HAP-1 (cell line): ENCODE measurements around the gene SIPA1L3.

Experiments used
- DNase-seq, 2 experiments: peaks; one replicate each; pipeline ENCODE4 v3.0.0-alpha.2; 2016 to 2020; ENCODE audit warnings: low spot score in 2 of 2
- H3K27me3 ChIP-seq: fragments of 250-450 bp; sonication (Bioruptor Pico); 2 replicates; pipeline ENCODE4 v1.5.1; 2020; ENCODE audit warnings: low read depth, mild to moderate bottlenecking, moderate library complexity
- H3K36me3 ChIP-seq: fragments of 250-450 bp; sonication (Bioruptor Pico); replicated peaks from 2 replicates; pipeline ENCODE4 v1.5.1; 2020; ENCODE audit warnings: mild to moderate bottlenecking
- H3K4me1 ChIP-seq: fragments of 250-450 bp; sonication (Bioruptor Pico); 2 replicates; pipeline ENCODE4 v1.5.1; 2020; ENCODE audit warnings: mild to moderate bottlenecking
- H3K4me3 ChIP-seq: fragments of 250-450 bp; sonication (Bioruptor Pico); 2 replicates; pipeline ENCODE4 v1.5.1; 2020; ENCODE audit warnings: mild to moderate bottlenecking, moderate library complexity
- H3K9me3 ChIP-seq: fragments of 250-450 bp; sonication (Bioruptor Pico); 2 replicates; pipeline ENCODE4 v1.5.1; 2020; ENCODE audit warnings: mild to moderate bottlenecking, moderate library complexity
- in situ Hi-C: fragments of 300-500 bp; cut with MboI; formaldehyde crosslinking; loops from 3 replicates; pipeline ENCODE4 v1.14.3; 2020; ENCODE audit warnings: low sequenced_read_pairs, inconsistent platforms, mixed read lengths

The SIPA1L3 gene

DNA sequence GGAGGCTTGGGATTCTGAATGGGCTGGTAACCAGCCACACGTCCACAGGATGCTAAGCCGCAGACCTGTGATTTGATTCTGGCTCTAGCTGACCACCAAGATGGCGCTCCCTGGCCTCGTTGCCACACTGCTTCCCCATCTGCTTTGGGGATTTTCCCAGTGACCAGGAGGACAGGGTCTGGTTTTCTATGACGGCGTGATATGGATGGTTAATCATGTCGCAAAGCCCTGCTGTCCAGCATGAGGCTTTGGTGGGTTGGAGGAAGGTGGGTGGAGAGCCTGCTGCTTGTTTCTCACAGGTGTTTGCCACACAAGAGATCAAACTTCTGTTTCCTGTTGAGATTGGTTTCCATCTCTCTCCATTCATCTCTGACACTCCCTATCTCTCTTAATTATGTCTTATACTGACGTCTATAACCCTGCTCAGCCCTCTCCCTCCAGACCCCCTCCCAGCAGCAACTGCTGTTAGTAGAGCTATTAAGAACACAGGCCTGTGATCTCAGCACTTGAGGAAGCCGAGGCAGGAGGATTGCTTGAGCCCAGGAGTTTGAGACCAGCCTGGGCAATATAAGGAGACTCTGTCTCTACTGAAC lies 102.7 kb downstream of the SIPA1L3 start:
- DNase-seq, result no peak
- no peaks in the 10 kb centered on the region for H3K36me3 ChIP-seq
- H3K27me3 ChIP-seq, result no peaks in the 10 kb centered on the region
- no peaks in the 10 kb centered on the region for H3K9me3 ChIP-seq
- H3K4me1 ChIP-seq, result peaks cover 5% of the 10 kb centered on the region
- in situ Hi-C loops, result no loop called here
- no peak overlapping the region for H3K4me3 ChIP-seq

DNA sequence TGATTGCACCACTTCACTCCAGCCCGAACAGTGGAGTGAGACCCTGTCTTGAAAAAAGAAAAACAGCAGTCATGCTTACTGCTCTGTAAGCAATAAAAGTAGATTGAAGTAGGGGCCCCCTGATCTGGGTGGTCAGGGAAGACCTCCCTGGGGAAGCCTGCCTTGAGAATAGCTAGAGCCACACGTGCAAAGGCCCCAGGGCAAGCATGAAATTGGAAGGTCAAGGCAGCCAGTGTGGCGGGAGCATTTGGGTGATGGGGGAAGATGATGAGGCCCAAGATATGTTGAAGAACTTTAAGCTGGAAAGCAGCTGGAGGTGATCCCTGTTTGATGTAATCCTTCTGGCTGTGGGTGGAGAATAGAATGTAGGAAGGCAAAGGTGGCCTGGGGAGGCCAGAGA lies 104.4 kb downstream of the SIPA1L3 start:
- no peak for DNase-seq
- in situ Hi-C loops, result no loop called here
- H3K4me1 ChIP-seq, result no peaks in the 10 kb centered on the region

DNA sequence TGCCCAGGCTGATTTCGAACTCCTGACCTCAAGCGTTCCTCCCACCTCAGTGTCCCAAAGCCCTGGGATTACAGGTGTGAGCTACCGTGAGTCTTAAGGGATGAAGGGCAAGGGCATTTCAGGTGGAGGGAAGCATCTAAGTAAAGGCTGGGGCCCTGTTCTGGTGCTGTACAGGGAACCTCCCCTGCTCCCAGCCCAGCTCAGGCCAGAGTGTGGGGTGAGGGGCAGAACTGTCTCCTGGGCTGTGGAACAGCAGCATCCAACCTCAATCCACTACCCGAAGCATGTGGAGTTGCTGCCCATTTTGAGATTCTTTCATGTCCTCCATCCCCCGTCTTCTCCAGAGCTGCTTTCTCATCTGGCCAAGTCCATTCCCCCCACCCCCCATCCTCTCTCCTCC lies 105.3 kb downstream of the SIPA1L3 start:
- no peaks in the 10 kb centered on the region for H3K36me3 ChIP-seq
- H3K4me1 ChIP-seq, result no peaks in the 10 kb centered on the region
- in situ Hi-C loops, result no loop called here
- no peaks in the 10 kb centered on the region for H3K9me3 ChIP-seq
- no peak overlapping the region for H3K4me3 ChIP-seq
- DNase-seq, result no peak
- no peaks in the 10 kb centered on the region for H3K27me3 ChIP-seq

More for the DNA sequence above, 104.4 kb downstream of the SIPA1L3 start:
- H3K27me3 ChIP-seq, result no peaks in the 10 kb centered on the region
- H3K36me3 ChIP-seq, result no peaks in the 10 kb centered on the region
- H3K9me3 ChIP-seq, result no peaks in the 10 kb centered on the region
- H3K4me3 ChIP-seq, result no peak overlapping the region

DNA sequence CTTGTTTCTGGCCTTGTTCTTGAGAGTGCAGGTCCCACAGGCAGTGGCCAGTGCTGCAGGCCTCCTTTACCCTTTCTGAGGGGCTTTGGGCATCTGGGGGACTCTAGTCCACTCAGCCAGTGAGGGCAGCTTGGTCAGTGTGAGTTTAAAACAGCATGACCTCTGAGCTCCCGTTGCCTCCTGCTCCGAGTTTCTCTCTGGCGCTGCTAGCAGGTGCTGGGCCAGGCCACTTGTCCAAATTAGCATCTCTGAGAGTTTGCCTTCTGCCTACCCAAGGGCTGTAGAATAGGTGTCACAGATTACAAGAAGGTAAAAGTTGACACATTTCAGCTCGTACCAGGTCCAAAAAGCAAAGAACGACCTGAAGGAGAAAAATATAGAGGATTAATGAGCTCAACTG lies 105.9 kb downstream of the SIPA1L3 start:
- no peaks in the 10 kb centered on the region for H3K9me3 ChIP-seq
- H3K4me1 ChIP-seq, result no peaks in the 10 kb centered on the region
- no peaks in the 10 kb centered on the region for H3K27me3 ChIP-seq
- no peak overlapping the region for H3K4me3 ChIP-seq
- in situ Hi-C loops, result no loop called here
- no peak for DNase-seq
- H3K36me3 ChIP-seq, result no peaks in the 10 kb centered on the region

DNA sequence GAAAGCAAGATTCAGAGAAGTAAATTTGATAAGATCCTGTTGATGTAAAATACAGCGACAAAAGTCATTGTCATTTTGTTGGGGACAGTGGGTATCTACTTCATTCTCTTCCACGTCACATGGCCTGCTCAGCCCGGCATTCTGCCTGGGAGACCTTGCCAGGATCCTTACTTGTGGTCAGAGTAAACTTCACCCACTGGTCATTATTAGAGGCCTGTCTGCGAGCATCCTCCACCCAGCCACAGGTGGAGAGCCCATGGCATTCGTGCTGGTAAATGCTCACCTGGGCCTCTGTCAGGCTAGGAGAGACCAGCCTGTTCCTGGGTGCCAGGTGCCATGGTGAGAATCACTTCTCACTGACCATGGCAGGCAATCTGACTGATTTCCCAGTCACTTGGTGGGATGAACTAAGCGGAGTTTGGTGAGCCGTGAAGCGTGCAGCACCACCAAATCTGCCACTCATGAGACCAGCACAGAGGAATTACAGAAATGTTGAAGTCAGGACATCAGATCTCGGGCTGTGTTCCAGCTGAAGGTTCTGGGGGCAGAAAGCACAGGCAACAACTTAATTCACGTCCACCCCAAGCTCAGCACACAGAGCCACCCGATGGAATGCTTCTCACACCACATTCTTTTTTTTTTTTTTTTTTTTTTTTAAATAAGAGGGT lies 107.0 kb downstream of the SIPA1L3 start:
- H3K36me3 ChIP-seq, result no peaks in the 10 kb centered on the region
- H3K27me3 ChIP-seq, result no peaks in the 10 kb centered on the region
- in situ Hi-C loops, result no loop called here
- no peak for DNase-seq
- H3K4me1 ChIP-seq, result no peaks in the 10 kb centered on the region
- no peak overlapping the region for H3K4me3 ChIP-seq
- no peaks in the 10 kb centered on the region for H3K9me3 ChIP-seq

DNA sequence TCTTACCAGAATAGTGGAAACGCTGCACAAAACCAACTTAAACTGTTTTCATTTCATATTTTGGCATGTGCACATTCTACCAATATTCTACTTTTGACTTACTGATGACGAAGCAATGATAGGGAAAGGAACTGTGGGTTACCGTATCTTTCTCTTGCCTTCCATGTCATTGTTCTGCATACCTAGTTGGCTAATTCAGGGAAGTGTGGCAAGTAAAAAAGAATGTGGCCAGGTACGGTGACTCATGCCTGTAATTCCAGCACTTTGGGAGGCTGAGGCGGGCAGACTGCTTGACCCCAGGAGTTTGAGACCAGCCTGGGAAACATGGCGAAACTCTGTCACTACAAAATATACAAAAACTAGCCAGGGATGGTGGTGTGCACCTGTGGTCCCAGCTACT lies 108.2 kb downstream of the SIPA1L3 start:
- H3K36me3 ChIP-seq, result no peaks in the 10 kb centered on the region
- DNase-seq, result no peak
- no peaks in the 10 kb centered on the region for H3K4me1 ChIP-seq
- no peak overlapping the region for H3K4me3 ChIP-seq
- no peaks in the 10 kb centered on the region for H3K9me3 ChIP-seq
- in situ Hi-C loops, result no loop called here
- H3K27me3 ChIP-seq, result no peaks in the 10 kb centered on the region

DNA sequence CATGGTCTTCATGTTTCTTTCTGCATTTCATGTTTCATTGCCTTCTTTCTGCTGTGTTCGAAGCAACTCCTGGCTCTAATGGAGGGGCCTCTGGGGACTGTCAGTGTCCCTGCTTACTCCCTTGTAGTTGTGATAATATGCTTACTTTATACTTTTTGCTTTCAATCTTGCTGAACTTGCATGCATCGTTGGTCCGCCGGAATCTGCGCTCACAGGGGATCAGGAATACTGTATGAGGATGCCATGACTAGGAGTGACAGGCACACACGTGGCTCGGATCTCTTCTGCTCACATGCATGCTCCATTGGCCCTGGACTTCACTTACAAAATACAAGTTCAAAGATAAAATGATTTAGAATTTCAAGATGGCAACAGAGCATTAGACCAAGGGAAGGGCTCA lies 108.8 kb downstream of the SIPA1L3 start:
- H3K9me3 ChIP-seq, result no peaks in the 10 kb centered on the region
- no peaks in the 10 kb centered on the region for H3K27me3 ChIP-seq
- no peak for DNase-seq
- H3K4me1 ChIP-seq, result no peaks in the 10 kb centered on the region
- H3K36me3 ChIP-seq, result no peaks in the 10 kb centered on the region
- in situ Hi-C loops, result no loop called here
- H3K4me3 ChIP-seq, result no peak overlapping the region

DNA sequence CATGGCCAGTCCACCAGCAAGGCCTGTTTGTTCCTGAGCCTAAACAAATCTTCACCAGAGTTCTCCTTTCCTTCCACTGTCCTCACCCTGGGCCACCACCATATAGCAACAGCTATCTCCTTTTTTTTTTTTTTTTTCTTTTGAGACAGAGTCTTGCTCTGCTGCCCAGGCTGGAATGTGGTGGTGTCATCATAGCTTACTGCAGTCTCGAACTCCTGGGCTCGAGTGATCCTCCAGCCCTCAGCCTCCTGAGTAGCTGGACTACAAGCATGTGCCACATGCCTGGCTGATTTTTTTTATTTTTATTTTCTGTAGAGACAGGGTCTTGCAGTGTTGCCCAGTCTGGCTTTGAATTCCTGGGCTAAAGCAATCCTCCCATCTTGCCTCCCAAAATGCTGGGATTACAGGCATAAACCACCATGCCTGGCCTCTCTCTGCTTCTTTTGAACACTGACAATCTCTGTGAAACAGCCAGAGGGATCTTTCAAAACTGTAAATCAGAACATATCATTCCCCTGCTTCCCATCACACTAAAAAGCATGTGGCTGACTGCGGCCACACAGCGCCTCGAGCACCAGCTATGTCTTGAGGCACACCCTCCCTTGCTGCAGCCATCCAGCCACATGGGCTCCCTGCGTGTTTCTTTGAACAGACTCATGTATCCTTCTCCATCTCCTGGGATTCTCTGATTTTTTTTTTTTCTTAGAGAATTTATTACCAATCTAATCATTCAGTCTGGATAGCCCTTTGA lies 110.6 kb downstream of the SIPA1L3 start:
- H3K36me3 ChIP-seq, result no peaks in the 10 kb centered on the region
- H3K4me3 ChIP-seq, result no peak overlapping the region
- no peak for DNase-seq

DNA sequence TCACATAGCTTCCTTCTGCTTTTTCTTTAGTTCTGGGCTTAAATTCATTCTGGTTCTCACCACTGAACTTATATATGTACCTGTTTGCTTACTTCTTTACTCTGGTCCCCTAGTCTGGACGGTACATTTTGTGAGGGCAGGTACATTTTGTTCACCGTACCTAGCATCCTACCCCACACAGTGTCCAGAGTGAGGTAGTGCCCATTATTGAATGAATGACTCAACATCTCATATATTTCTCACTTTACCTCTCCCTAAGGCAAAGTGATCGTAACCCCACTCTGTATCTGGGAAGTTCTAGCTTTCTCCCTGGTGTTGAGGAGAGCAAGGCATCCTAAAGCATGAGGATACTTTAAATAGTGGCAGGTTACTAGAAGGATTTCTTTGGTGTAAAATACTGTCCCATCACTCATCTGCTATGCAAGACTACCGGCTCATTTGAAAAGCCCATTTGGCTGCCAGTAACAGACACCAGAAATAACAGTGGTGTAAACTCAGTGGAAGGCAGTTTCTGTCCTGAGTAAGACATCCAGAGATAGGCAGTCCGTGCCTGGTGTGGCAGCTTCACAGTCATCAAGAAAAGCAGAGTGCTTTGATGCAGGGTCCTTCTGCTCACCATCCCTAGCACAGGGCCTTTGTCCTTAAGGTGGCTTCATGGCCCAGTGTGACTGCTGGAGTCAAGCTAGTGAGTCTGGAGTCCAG lies 111.8 kb downstream of the SIPA1L3 start:
- Histone ChIP-seq H3K9me3 (no peaks in the 10 kb centered on the region), H3K36me3 (no peaks in the 10 kb centered on the region), H3K4me1 (no peaks in the 10 kb centered on the region), H3K4me3 (no peak overlapping the region), H3K27me3 (no peaks in the 10 kb centered on the region)
- in situ Hi-C loops, result no loop called here
- DNase-seq, result no peak

More for the DNA sequence above, 110.6 kb downstream of the SIPA1L3 start:
- no peaks in the 10 kb centered on the region for H3K27me3 ChIP-seq
- in situ Hi-C loops, result no loop called here
- no peaks in the 10 kb centered on the region for H3K9me3 ChIP-seq
- no peaks in the 10 kb centered on the region for H3K4me1 ChIP-seq

DNA sequence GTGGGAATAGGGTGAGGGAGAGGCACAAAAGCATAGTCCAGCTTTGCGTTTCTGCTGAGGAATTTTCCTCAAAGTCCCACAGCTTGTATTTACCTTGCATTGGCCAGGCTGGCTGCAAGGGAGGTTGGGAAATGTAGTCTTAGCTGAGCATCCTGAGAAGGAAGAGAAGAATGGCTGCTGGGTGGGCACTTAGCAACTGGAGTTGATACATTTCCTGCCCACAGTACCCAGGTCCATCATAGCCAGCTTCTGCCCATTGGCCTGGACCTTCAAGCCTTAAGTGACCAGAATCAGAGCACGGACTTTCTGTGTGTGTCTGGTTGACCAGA lies 112.4 kb downstream of the SIPA1L3 start:
- DNase-seq, result no peak
- no peaks in the 10 kb centered on the region for H3K36me3 ChIP-seq
- in situ Hi-C loops, result no loop called here

DNA sequence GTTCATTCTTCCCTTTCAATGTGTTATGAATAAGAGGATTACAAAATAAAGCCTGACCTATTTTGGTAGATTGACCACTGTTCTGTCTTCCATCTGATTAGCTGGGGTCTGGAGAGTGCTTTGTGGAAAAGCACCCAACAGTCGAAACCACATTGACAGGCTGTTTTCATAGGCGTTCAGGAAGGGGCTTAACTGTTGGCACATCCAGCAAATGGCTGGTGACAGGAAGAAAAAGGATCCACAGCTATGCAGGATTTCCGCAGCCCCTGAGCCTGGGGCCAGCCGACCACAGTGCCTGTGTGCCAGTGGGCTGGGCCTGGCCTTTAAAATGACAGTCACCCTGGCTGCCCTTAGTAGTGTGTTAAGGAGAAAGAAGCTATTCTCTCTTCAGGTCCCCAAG lies 113.3 kb downstream of the SIPA1L3 start:
- no peak for DNase-seq
- Histone ChIP-seq H3K4me1 (no peaks in the 10 kb centered on the region), H3K9me3 (no peaks in the 10 kb centered on the region), H3K36me3 (no peaks in the 10 kb centered on the region), H3K4me3 (no peak overlapping the region), H3K27me3 (no peaks in the 10 kb centered on the region)
- in situ Hi-C loops, result no loop called here

More for the DNA sequence above, 112.4 kb downstream of the SIPA1L3 start:
- Histone ChIP-seq H3K4me3 (no peak overlapping the region), H3K27me3 (no peaks in the 10 kb centered on the region), H3K4me1 (no peaks in the 10 kb centered on the region), H3K9me3 (no peaks in the 10 kb centered on the region)

DNA sequence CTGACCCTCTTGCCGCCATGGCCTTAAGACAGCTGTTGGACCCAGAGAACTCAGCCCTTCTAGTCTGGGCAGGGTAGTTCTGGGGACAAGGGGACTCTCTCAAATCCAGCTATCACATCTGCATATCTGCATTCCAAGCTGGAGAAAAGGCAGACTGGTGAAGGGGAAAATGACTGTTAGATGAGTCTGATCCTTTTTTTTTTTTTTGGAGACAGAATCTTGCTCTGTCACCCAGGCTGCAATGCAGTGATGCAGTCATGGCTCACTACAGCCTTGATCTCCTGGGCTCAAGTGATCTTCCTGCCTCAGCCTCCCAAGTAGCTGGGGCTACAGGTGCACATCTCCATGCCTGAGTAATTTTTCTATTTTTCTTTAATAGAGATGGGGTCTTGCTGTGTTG lies 114.3 kb downstream of the SIPA1L3 start:
- H3K9me3 ChIP-seq, result no peaks in the 10 kb centered on the region
- no peak for DNase-seq
- no peaks in the 10 kb centered on the region for H3K36me3 ChIP-seq
- H3K4me3 ChIP-seq, result no peak overlapping the region
- in situ Hi-C loops, result no loop called here
- no peaks in the 10 kb centered on the region for H3K27me3 ChIP-seq
- H3K4me1 ChIP-seq, result no peaks in the 10 kb centered on the region

DNA sequence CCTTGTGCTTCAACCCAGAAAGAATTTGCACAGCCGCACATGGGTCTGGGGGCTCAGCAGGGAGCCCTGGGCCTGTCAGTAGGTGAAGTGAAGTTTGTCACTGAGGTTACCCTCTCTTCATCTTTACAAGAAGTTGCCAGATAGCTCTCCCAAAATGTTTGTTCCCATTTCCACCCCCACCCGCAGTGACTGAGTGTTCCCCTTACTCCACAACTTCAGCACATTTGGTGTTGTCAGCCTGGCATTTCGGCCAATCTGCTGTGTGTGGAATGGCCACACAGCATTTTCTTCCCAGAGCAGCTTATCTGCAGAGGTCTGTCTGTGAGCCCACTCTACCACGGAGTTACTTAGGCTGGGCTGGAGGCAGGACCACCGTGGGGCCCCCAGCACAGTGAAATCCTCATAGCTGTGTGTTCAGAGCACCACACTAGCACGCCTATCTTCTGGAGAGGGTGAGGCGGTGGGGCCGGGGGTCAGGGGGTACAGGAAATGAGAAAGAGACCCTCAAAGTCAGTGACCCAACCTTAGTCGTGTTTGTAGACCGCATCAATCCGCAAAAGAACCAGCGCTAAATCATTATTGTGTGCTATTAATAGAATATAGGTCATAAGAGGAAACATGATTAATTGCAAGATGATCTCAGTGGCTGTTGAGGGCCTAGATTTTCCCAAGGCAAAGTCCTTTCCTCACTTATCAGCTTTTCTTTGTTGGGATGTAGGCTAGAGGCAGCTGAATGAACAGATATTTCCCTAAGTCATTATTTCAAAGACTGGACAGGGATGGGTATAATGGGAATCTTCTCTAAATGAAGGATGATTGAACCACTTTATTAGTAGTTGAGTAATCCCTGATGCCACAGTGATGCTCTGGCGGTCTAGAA lies 116.0 kb downstream of the SIPA1L3 start:
- H3K9me3 ChIP-seq, result no peaks in the 10 kb centered on the region
- H3K4me3 ChIP-seq, result no peak overlapping the region
- H3K4me1 ChIP-seq, result no peaks in the 10 kb centered on the region
- no peaks in the 10 kb centered on the region for H3K27me3 ChIP-seq
- in situ Hi-C loops, result no loop called here
- no peaks in the 10 kb centered on the region for H3K36me3 ChIP-seq
- no peak for DNase-seq
